Effector memory CD8-positive, alpha-beta T cell (primary cell): ENCODE results near the gene TGFBR2.
A peak's percentile ranks its signal among the peaks of the same experiment; 100 is the strongest.

Experiments
- ATAC-seq: fragments of 150-1000 bp; cut with Tn5 transposase; replicated peaks from 2 replicates; pipeline ENCODE4 v1.10.0; 2021; ENCODE audit warnings: mild to moderate bottlenecking, moderate library complexity
- DNase-seq, 3 experiments: peaks; one replicate each; pipeline ENCODE4 v3.0.0; 2021
- H3K27ac Mint-ChIP-seq, 2 donors: one replicate each; pipeline ENCODE4 v1.8.0; 2022; ENCODE audit warnings: mild to moderate bottlenecking in 2 of 2, mixed read lengths in 2 of 2, moderate library complexity in 2 of 2
- H3K27me3 Mint-ChIP-seq, 2 donors: one replicate each; pipeline ENCODE4 v1.8.0; 2022; ENCODE audit warnings: mixed read lengths in 2 of 2
- H3K36me3 Mint-ChIP-seq: one replicate; pipeline ENCODE4 v1.8.0; 2022; ENCODE audit warnings: mild to moderate bottlenecking, moderate library complexity, mixed read lengths; ENCODE audit not compliant: insufficient read depth
- H3K4me1 Mint-ChIP-seq, 2 donors: one replicate each; pipeline ENCODE4 v1.8.0; 2022; ENCODE audit warnings: low read depth in 2 of 2, mixed read lengths in 2 of 2
- H3K4me3 Mint-ChIP-seq, 2 donors: one replicate each; pipeline ENCODE4 v1.8.0; 2022; ENCODE audit warnings: mild to moderate bottlenecking in 2 of 2, mixed read lengths in 2 of 2, moderate library complexity in 2 of 2
- H3K9me3 Mint-ChIP-seq, 2 donors: one replicate each; pipeline ENCODE4 v1.8.0; 2022; ENCODE audit warnings: mixed read lengths in 2 of 2

Gene TGFBR2

DNA sequence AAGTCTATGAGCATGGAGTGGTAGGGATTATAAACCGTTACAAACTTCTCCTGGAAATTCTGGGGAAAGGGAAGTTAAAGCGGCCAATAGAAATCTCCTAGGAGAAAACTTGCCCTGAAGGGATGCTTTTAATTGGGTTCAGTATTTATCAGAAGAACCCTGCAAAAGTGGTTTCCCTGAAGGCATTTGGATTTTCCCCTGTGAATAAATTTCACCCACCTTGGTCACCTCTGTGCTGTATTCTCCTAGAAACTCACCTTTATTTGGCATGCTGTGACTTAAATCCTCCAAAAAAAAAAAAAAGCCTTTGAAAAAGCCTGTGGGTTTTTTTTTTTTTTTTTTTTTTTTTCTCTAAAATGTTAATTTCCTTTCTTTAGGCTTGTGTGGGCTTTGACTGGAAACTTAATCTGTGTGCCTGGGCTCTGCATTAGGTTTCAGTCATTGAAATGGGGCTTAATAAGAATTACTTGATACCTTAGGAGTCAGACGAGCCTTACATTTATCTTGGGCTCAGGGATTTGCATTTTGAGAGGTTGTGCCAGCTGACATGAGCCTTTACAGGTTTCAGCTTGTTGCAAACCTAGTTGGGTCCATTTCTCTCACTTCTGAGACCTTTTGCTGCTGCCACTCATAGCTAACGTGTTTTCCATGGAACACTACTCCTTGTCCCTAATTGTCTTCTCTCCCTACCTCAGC lies 22.0 kb downstream of the TGFBR2 start:
- ATAC-seq (no peak), DNase-seq (no peak)
- peaks cover 40% of the 10 kb centered on the region for H3K36me3 Mint-ChIP-seq

DNA sequence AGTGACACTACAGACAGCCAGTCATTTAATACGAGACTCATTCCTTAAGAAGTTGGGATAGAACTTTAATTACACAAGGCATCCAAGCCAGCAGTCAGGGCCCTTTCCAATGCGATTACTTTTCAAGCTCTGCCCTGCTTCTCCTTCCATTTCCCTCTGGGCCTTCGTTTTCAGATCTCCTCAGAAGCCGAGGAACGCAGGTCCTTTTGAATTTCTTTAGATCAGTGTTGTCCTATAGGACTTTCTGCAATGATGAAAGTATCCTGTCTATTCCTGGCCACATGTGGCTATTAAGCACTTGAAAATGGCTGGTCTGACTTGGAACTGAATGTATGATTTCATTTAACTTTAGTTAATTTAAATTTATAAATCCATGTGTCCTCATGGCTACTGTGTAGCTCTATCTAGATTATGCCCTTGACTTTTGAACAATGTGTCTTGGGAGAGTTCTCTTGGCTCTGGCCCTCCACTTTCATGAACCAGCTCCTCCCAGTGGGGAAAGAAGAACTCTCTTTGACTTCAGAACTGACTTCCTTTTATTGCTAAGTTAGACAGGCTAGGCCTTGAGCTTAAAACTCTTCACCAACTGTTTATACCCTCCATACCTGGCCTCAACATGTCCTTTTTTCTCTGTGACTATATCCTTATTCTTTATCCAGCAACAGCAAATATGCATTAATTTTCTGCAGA lies 22.6 kb downstream of the TGFBR2 start:
- no peaks in the 10 kb centered on the region for H3K9me3 Mint-ChIP-seq
- H3K4me1 Mint-ChIP-seq, result peaks cover 58 to 73% of the 10 kb centered on the region in 2 donors
- H3K4me3 Mint-ChIP-seq, result peak overlapping the region; percentile 45 to 55
- H3K36me3 Mint-ChIP-seq, result peaks cover 34% of the 10 kb centered on the region
- H3K27ac Mint-ChIP-seq, result peak overlapping the region; percentile 89 to 94
- DNase-seq (no peak), ATAC-seq (peak; percentile 22)
- no peaks in the 10 kb centered on the region for H3K27me3 Mint-ChIP-seq

More for the DNA sequence above, 22.0 kb downstream of the TGFBR2 start:
- Mint-ChIP-seq H3K27ac (peak overlapping the region; percentile 89 to 94), H3K4me1 (peaks cover 62 to 78% of the 10 kb centered on the region in 2 donors), H3K27me3 (no peaks in the 10 kb centered on the region), H3K4me3 (peak overlapping the region; percentile 45 to 55), H3K9me3 (no peaks in the 10 kb centered on the region)

DNA sequence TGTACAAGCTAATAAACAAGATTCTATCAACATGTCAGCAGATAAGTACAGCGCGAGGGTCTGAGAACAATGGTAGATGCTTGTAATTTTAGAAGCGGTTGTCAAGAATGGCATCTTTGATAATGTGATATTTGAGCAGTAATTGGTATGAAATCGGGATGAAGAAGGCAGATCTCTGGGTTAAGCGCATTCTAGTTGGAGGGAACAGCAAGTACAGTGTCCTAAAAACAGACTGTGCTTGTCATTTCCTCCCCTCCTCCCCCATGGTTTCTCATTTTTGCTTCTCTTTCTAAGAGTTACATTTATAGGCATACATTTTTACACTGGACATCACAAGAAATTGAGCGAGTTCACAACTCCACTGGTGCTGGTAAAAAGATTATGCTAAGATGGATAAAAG lies 23.3 kb downstream of the TGFBR2 start:
- Mint-ChIP-seq H3K4me3 (peak overlapping the region; percentile 45 to 55), H3K9me3 (no peaks in the 10 kb centered on the region), H3K27ac (peak overlapping the region; percentile 89 to 94), H3K36me3 (peaks cover 27% of the 10 kb centered on the region), H3K4me1 (peaks cover 57 to 76% of the 10 kb centered on the region in 2 donors), H3K27me3 (no peaks in the 10 kb centered on the region)
- DNase-seq, result no peak
- no peak for ATAC-seq

DNA sequence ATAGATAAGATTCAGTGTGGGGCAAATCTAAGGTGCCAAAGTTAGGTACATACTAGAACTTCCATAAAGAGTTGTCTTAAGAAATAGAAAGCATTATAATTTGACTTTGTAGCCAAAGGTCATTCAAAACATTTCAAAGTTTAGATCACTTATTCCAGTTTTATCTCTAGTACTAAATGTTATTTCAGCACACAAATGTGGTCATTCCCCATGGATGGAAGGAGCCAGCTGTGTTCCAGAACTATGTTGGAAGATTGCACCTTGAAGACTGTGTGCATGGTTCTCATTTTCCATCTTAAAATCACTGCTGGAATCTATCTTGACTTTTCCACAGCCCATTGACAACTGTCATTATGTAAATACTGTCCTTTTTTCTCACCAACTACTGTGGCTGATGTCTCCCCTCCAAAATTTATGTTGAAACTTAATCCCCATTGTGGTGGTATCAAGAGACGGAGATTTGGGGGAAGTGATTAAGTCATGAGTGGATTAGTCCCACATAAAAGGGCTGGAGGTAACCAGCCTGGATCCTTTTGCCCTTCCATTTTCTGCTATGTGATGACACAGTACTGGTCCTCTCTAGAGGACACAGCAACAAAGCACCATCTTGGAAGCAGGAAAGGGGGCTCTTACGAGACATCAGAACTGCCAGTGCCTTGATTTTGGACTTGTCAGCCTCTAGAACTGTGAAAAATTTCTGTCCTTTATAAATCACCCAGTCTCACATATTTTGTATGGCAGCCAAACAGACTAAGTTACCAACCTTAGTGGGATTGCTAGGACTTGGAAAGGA lies 24.0 kb downstream of the TGFBR2 start:
- Mint-ChIP-seq H3K36me3 (peaks cover 29% of the 10 kb centered on the region), H3K27ac (peak overlapping the region; percentile 89 to 94), H3K9me3 (no peaks in the 10 kb centered on the region), H3K27me3 (no peaks in the 10 kb centered on the region), H3K4me3 (peak overlapping the region; percentile 45 to 55), H3K4me1 (peaks cover 62 to 82% of the 10 kb centered on the region in 2 donors)
- DNase-seq (no peak), ATAC-seq (peak; percentile 1)

DNA sequence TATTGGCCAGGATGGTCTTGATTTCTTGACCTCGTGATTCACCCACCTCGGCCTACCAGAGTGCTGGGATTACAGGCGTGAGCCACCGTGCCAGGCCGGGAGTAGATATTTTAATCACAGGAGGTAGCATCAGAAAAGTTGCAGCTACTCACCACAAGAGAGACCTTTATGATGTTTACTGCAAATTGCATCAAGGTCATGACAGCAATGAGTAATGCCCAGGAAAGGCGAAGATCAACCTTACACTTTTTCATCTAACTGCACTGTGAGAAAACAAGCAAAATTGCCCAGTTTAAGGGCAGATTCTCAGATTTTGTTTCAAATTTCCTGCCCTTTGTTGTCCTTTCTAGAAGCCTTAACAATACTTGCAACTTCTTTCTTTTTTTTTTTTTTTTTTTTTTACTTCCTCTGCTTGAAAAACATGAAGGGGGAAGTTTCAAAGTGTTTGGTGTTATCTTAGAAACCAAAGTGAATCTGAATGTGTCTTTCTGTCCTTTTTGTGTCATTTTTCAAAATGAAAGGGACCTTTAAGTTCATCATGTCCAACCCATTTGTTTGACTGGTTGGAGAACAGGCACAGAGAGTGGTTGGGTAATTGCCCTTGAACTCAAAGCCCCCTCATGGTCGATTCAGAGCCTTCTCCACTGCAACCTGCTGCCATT lies 25.0 kb downstream of the TGFBR2 start:
- Mint-ChIP-seq H3K27ac (peak overlapping the region; percentile 89 to 94), H3K4me3 (peak overlapping the region; percentile 76 to 78), H3K9me3 (no peaks in the 10 kb centered on the region), H3K4me1 (peaks cover 63 to 83% of the 10 kb centered on the region in 2 donors), H3K36me3 (peaks cover 28% of the 10 kb centered on the region), H3K27me3 (no peaks in the 10 kb centered on the region)
- ATAC-seq (peak; percentile 87), DNase-seq (peak; percentile 17 to 50 (median 41))

DNA sequence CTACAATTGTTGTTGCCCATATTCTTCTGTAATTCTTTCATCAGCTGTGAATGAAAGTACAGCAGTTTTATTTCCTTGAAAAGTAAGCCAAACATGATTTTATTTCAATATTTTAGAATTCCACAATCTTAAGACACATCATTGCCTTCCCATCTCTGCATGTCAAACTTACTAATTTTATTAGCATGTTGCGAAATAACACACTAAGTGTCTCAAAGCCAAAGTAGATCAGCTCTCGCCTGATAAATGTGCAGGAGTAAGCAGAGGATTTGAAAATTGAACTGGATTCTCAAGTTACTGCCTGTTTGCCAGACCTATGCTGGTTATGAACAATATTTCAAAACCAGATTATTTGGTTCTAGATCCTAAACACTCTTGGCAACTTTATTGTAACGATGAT lies 25.7 kb downstream of the TGFBR2 start:
- no peak for DNase-seq
- no peak for ATAC-seq
- Mint-ChIP-seq H3K36me3 (peaks cover 27% of the 10 kb centered on the region), H3K4me1 (peaks cover 63 to 83% of the 10 kb centered on the region in 2 donors), H3K9me3 (no peaks in the 10 kb centered on the region), H3K4me3 (peak overlapping the region; percentile 76 to 78), H3K27ac (peak overlapping the region; percentile 89 to 94), H3K27me3 (no peaks in the 10 kb centered on the region)

DNA sequence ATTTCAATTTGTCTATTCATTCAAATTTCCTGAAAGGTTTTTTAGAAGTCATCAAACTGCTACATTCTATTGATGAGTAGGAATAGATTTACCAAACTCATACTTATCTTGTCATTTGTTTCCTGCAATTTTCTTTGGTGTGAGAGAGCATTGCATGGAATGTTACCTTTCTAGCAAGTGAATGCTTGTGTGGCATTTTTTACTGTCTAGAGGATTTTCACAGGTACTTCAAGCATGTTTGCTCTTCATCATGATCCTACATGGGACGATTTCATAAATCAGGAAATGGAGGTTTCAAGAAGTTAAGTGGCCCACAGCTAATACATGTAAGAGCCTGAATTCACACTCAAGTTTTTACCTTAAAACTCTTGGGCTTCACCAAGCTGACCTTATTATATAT lies 26.1 kb downstream of the TGFBR2 start:
- H3K4me3 Mint-ChIP-seq, result peak overlapping the region; percentile 76 to 78
- no peak for DNase-seq
- peak overlapping the region; percentile 89 to 94 for H3K27ac Mint-ChIP-seq
- H3K27me3 Mint-ChIP-seq, result no peaks in the 10 kb centered on the region
- ATAC-seq, result no peak
- no peaks in the 10 kb centered on the region for H3K9me3 Mint-ChIP-seq
- H3K36me3 Mint-ChIP-seq, result peaks cover 28% of the 10 kb centered on the region
- H3K4me1 Mint-ChIP-seq, result peaks cover 66 to 85% of the 10 kb centered on the region in 2 donors

DNA sequence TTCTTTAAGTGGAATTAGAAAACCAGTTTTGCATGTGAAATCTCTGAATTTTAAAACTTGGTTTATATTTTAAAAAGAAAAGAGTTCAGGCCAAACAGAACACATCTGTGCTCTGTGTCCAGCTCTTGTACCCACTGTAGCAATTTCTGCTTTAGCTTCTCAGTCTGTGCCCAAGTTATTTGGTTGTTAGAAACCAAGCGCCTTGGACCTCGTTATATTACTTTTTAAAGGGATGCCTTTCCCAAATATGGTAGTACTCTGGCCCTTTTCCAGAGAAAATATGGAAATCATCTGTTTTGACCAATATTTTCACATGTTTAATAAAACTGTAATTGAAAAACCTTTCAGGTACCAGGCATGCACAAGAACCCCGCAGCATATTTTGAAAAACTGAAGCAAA lies 27.3 kb downstream of the TGFBR2 start:
- Mint-ChIP-seq H3K4me3 (peak overlapping the region in 1 of 2 donors; percentile 78), H3K27ac (peak overlapping the region; percentile 89 to 94), H3K36me3 (peaks cover 25% of the 10 kb centered on the region), H3K27me3 (no peaks in the 10 kb centered on the region), H3K4me1 (peaks cover 70 to 92% of the 10 kb centered on the region in 2 donors), H3K9me3 (no peaks in the 10 kb centered on the region)
- no peak for ATAC-seq
- DNase-seq, result no peak

DNA sequence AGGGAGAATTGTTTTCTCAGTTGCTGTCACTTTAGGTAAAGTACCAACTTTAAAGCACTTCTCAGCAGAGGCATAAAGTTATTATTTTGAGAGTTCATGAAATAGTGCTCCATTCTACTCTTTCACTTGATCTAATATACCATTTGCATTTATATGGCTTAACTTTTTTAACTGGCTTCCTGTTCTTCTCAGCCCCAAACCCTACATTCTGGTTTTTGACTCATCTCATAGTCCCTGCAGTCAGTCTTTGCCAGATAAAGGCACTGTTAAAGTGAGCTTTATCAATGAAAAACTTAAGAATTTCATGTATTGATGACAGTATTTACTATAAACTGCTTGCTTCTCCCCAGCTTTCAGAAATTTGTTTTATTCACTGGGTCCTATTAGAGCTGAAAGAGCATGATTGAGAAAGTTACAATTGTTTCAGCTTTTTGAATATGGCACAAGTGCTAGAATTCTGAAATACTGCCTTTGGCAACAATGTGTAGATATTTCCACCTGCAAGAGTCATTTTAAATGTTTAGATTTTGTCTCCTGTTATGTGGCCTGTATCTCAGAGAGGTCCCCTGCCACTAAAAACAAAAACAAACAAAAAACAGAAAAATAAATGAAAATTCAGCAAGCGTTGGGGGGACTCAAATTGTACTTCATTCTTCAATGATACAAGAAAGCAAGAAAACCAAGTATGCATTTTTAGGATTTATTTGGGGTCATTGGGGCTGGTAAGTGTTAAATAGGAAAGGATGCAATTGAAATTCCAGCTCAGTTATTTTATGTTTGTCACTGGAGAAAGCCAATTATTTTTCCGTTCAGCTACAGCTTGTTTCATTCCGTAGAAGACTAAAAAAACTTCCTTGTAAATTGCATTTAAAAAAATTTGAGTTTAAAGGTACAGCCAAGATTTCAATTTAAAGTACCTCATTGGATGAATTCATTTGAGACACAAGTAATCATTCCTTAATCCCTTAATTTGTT lies 28.6 kb downstream of the TGFBR2 start:
- DNase-seq, result no peak
- Mint-ChIP-seq H3K4me1 (peaks cover 66 to 92% of the 10 kb centered on the region in 2 donors), H3K4me3 (peak overlapping the region; percentile 28 to 74), H3K27ac (peak overlapping the region; percentile 89 to 94), H3K9me3 (no peaks in the 10 kb centered on the region), H3K27me3 (no peaks in the 10 kb centered on the region), H3K36me3 (peaks cover 29% of the 10 kb centered on the region)
- ATAC-seq, result no peak

DNA sequence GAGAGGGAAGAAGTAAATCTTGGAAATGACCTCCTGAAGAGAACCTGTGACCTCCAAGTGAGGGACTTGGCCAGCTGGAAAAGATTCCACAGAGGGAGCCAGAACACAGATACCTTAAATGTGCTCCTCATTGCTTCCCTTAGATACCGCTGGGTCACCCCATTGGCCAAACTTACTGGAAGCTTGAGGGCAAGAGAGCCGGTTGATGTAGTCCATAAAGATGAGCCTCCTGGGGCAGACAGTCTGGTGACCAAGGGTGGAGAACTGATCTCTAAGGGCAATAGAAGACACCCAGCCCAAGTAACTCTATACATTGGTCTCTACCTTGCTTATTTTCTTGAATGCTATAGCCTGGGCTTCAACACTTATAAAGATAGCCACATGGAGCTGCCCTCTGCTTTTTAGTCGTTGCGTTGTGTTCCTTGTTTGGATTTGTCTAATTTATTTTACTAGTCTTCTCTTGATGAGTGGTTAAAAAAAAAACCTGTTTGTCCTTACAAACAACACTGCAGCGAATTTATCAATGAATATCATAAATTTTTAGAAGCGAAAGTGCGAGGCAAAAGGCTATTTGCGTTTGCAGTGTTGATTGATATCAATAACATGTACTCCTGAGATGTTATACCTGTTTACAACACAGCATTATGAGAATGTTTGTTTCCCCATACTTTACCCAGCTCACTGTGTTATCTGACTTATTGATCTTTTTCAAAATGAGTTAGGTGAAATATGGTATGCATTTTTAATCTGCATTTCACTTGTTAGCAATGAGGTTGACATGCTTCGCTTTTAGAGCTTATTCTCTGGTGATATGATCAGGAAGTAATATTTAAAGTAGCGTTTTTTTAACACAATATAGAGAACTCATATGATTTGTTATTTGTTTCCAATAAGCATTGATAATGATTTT lies 31.2 kb downstream of the TGFBR2 start:
- peaks cover 16% of the 10 kb centered on the region for H3K36me3 Mint-ChIP-seq
- DNase-seq, result no peak
- ATAC-seq, result no peak
- H3K4me1 Mint-ChIP-seq, result peaks cover 62 to 88% of the 10 kb centered on the region in 2 donors
- peak overlapping the region; percentile 26 to 74 for H3K4me3 Mint-ChIP-seq
- H3K9me3 Mint-ChIP-seq, result no peaks in the 10 kb centered on the region
- peak overlapping the region; percentile 68 to 89 for H3K27ac Mint-ChIP-seq
- H3K27me3 Mint-ChIP-seq, result no peaks in the 10 kb centered on the region

DNA sequence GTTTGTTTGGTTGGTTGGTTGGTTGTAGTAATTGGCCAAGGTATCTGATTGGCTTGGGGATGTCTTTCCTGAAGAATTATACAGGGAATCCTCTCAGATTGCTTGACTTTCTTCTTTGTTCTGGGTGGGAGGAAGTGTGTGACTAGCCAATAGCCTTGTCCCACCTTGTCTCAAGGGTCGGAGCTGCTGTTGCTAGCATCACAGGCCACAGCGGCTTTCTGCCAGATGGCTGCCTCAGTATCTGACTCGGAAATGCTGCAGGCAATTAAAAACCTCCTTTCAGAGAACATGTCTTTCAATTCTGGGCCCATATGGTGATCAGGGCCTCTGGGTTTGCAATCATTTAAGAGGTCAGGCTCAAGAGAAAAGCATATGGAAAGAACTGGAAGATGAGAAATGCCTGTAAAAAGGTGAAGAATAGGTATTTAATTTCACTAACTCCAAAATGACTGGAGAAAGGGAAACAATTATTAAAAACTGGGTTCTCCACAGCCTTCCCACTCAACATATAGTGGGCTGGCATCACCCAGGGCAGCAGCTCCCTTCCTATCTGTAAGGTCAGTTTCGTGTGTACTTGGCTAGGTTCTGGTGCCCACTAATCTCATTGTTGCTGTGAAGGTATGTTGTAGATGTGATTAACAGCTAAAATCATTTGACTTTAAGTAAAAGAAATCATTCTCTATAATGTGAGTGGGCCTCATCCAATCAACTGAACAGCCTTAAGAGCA lies 32.4 kb downstream of the TGFBR2 start:
- DNase-seq, result no peak
- Mint-ChIP-seq H3K27me3 (no peaks in the 10 kb centered on the region), H3K27ac (peak overlapping the region; percentile 68 to 89), H3K4me1 (peaks cover 62 to 91% of the 10 kb centered on the region in 2 donors), H3K36me3 (peaks cover 16% of the 10 kb centered on the region), H3K4me3 (peak overlapping the region; percentile 26 to 74), H3K9me3 (no peaks in the 10 kb centered on the region)
- no peak for ATAC-seq
